M059J (cell line): ENCODE results near the gene RNF130. TPM values are rescaled to one million over a fixed set of nuclear protein-coding genes. Genes with fewer than 3 reads are reported as not detected.

Experiments
- DNase-seq: peaks from one replicate; pipeline ENCODE4 v3.0.0-alpha.2; 2012; ENCODE audit warnings: low read depth
- total RNA-seq: library from RNA; depleted of rRNA; stranded (reverse); fragments of >200 nt; shearing (Covaris generic); gene quantifications from 2 replicates; pipeline ENCODE4 v1.2.3, GENCODE V29; 2014; rRNA removed

Gene RNF130
- total RNA-seq, 1 experiment from 2014 or later = 50.6 TPM

DNA sequence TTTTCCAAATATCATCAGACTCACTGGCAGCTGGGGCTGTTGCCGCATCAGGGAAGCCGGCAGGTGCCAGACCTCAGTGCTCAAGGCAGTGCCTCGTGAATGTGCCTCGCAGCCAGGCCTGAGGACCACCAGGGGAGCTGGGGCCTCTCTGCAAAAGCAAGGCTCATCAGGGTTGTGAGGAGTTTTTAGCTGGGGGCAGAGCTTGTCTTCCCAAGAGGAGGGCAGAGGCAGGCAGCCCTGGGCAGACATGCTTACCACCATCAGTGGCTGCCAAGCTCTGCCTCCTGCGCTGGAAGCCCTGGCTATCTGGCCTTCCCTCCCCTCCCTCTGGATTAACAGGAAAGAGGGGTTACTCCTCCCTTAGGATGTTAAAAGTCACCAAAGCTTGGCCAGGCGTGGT is 155.0 kb downstream of the RNF130 start:
- no peak for DNase-seq

DNA sequence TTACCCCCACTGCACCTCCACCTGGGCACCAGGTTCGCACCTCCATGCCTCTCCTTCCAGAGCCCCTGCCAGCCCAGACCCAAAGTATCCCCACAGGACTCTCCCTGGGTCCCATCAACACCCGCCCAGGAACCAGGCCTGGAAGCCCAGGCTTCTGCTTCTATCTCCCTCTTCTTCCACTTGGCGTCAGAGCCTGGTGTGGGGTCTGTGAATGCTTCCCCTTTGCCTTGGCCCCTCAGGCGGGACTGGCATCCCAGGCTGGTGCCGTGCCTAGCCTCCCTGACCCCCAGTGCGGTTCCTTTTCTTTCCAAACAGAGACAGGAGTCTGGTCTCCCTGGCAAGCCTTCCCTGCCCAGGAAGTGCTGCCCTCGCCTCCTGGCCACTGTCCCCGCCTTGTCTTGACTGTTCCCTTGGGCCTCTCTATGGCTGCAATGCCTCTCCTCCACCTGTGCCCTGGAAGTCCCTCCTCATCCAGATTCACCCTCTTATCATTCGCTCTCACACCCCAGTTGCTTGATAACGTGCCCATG is 156.1 kb downstream of the RNF130 start:
- DNase-seq = no peak

GRCh38 chr5:179914032-179914755 is 157.4 kb downstream of the RNF130 start:
- DNase-seq = peak; percentile 54

DNA sequence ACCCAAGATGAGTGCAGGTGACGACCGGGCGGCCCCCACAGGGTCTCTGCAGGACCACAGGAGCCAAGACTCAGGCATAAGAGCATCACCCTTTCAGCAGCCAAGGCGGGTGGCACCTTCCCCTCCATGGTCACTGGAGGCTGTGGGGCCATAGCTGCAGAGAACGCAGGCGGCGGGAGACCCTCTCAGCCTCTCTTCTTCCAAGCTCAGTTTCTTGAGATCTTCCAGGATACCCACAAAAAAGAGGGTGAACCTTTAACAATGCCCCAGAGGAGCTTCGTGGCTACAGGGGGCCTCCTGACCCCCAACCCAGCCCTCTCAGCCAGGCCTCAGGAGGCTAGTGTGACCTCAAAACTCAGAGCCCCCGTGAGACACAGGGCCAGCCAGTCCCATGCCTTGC is 158.1 kb downstream of the RNF130 start:
- no peak for DNase-seq

DNA sequence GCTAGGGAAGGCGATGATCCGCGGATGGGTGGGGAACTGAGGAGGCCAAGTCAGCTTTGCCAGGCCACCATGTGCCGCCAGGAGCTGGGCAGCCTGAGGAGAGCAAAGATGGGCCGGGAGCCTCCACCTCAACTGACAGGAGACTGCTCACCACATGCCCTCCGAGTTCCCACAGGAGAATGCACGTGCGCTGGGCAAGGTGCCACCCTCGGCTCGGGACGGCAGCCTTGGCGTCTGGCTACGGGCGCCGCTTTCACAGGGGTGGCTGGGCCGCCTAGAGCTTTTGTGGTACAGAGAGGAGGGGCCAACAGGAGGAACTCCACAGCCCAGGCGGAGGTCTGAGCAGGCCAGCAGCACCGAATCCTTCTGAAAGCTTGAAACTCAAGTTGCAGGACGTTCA is 158.6 kb downstream of the RNF130 start:
- peak; percentile 37 for DNase-seq

DNA sequence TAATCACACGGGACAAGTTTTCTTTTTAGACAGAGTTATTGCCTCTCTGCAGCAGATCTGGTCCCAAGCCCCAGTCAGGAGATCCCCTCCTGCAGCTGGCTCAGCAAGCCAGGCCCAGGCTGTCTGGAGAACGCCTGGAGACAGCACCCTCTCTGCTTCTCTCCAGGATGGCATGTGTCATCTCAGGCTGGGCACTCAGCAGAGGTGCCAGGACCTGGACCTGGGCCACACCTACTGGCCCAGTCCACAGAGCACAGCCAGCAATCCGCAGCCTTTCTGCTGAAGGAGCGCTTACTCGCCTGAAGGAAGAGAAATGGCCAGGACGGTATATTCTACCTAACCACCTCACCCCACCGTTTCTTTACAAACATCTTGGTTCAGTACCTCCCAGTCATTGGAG is 159.2 kb downstream of the RNF130 start:
- no peak for DNase-seq

DNA sequence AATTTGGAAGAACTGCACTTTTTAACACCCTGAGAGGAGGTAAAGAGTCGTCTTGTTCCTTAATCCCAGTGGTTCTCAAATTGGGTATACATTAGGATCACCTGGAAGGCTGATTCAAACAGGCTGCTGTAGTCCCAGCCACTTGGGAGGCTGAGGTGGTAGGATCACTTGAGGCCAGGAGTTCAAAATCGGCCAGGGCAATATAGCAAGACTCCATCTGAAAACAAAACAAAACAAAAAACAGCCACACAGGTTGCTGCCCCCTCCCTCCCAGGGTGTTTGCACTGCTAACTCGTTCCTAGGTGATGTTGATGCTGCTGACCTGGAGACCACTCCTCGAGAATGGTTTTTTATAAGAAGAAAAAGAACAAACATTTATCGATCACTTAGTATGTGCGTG is 162.3 kb downstream of the RNF130 start:
- DNase-seq = no peak

- DNase-seq = no peak
These were observed 163.0 kb downstream of the RNF130 start for GRCh38 chr5:179908528-179908927.

DNA sequence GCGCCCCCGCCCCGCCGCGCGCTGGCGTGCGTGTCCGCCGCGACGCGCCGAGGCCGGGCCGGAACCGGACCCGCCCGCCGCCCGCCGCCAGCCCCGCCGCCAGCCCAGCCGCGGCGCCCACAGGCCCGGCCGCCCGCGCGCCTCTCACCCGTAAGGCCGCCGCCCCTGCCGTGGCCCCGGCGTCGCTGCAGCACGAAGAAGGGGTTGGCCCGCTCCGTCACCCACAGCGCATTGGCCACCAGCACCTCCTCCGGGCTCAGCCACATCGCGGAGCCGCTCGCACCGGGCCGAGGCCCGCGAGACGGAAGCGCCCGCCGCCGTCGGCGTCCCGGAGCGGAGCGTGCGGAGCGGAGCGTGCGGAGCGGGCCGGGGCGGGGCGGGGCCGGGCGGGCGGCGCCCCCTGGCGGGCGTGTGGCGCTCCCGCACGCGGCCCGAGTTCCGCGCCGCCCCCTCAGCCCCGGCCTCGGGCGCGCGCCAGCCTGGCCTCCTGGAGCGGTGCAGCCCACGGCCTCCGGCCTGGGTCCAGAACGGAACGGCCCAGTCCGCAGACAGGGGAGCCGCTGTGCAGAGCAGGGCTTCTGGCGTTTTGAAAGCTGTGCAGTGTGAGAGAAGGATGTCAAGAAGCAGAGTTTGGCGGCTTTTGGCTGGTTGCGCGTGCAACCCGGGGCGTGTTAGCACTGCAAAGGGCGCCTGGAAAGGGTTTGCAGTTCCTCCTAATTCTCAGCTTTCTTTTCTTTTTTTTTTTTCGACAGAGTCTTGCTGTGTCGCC is 163.8 kb downstream of the RNF130 start, which contains the start of gene TBC1D9B:
TBC1D9B (minus strand) TSS at position 342 of the 769 bp plus-strand sequence; CDS start at position 266, 76 bp downstream.
- peak; percentile 51 for DNase-seq

DNA sequence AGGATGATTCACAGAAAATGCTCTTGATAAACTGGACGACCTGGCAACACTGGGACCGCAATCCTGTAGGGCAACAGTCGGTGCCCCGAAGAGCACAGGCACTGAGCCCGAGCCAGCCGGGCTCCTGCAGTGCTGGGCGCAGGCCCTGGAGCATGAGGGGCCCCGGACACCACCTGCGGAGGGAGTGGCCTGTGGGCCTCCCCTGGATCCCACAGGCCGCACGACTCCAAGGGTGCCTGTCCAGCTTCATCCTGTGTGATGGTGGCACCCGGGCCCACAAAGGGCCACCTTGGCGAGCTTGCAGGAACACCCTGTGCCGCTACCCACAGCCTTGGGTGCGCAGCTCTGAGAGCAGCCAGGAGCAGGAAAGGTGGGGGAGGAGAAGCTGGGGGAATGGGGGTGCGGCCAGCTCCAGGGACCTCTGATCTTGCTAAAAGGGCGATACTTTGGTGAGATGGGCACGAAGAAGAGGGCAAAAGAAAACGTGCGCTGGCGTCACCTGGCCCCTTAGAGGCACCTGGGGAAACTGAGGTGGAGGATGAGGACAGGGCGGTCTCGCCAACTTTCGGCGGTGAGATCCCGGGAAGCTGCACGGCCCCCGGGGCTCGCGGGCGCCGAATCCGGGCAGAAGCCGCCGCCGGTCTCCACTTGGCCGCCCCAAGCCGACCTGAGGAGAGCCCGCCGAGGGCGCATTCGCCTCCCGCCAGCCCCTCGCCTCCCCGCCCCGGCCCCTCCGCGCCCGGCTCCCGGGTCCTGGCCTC is 164.6 kb downstream of the RNF130 start:
- DNase-seq = peak; percentile 24

GRCh38 chr5:179906294-179906794 is 165.2 kb downstream of the RNF130 start:
- DNase-seq = no peak

DNA sequence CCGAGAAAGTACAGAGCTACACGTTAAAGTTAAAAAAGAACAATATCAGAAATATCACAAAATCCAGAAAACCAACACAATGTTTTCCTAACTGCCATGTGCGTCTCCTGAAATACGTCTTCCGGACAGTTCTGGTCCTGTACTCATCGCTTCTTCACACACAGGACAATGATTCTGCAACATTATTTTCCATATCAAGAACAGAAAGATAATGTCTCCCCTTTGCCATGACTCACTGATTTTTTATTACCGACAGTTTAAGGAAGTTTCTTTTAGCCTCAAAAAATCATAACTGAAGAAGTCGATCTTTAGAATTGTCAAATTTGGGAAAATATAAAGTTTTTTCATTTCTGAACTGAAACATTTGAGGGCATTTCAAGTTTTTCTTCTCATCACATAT is 166.4 kb downstream of the RNF130 start:
- DNase-seq = no peak

Other genes with a start within 250 kb of the RNF130 start
- gene MRNIP, start 212.9 kb downstream of the RNF130 start, total RNA-seq = 11.3 and 13.2 TPM in 2 replicates
- gene TBC1D9B, start 163.9 kb downstream of the RNF130 start, total RNA-seq = 43.5 and 62.4 TPM in 2 replicates
- not detected in 2 replicates for gene RASGEF1C, start 137.5 kb upstream of the RNF130 start, total RNA-seq
- 26.7 and 37.8 TPM in 2 replicates for gene MAPK9, start 220.3 kb upstream of the RNF130 start, total RNA-seq